GM23338 (cell line): Measurements from ENCODE around the gene GLIS2. TPM values are rescaled to one million over a fixed set of nuclear protein-coding genes. Genes with fewer than 3 reads are reported as not detected.

Source experiments
- ATAC-seq: fragments of 200-7000 bp; cut with Tn5 transposase; 3 replicates; pipeline ENCODE4 v1.9.1; 2020
- DNase-seq: peaks from one replicate; pipeline ENCODE4 v3.0.0-alpha.2; 2015; ENCODE audit warnings: low spot score
- H2AFZ ChIP-seq: fragments of 200-600 bp; sonication (generic); 2 replicates; pipeline ENCODE4 v1.8.0; 2016; ENCODE audit warnings: antibody characterized with exemption, mild to moderate bottlenecking, moderate library complexity
- H3F3A ChIP-seq: fragments of 200-600 bp; sonication (generic); replicated peaks from 2 replicates; pipeline ENCODE4 v1.8.0; 2017; ENCODE audit warnings: antibody characterized with exemption, mixed run types, low read depth
- H3K27ac ChIP-seq: fragments of 200-600 bp; sonication (generic); 2 replicates; pipeline ENCODE4 v1.6.1; 2016; ENCODE audit warnings: low read depth
- H3K27me3 ChIP-seq: fragments of 200-600 bp; sonication (generic); 2 replicates; pipeline ENCODE4 v1.8.0; 2016; ENCODE audit warnings: mild to moderate bottlenecking, mixed run types, moderate library complexity; ENCODE audit not compliant: insufficient read depth
- H3K36me3 ChIP-seq: fragments of 200-600 bp; sonication (generic); 2 replicates; pipeline ENCODE4 v1.8.0; 2016; ENCODE audit warnings: mild to moderate bottlenecking; ENCODE audit not compliant: insufficient read depth
- H3K4me1 ChIP-seq: fragments of 200-600 bp; sonication (generic); 2 replicates; pipeline ENCODE4 v1.8.0; 2016; ENCODE audit warnings: mild to moderate bottlenecking, moderate library complexity; ENCODE audit not compliant: insufficient read depth
- H3K4me2 ChIP-seq: fragments of 200-600 bp; sonication (generic); 2 replicates; pipeline ENCODE4 v1.7.1; 2017; ENCODE audit warnings: mixed run types
- H3K4me3 ChIP-seq: fragments of 200-600 bp; sonication (generic); 2 replicates; pipeline ENCODE4 v1.6.1; 2016; ENCODE audit warnings: mixed run types
- H3K79me2 ChIP-seq: fragments of 200-600 bp; sonication (generic); replicated peaks from 2 replicates; pipeline ENCODE4 v1.8.0; 2017; ENCODE audit warnings: mild to moderate bottlenecking; ENCODE audit not compliant: insufficient read depth
- H3K9me2 ChIP-seq: fragments of 200-600 bp; sonication (generic); 2 replicates; pipeline ENCODE4 v1.8.0; 2017; ENCODE audit not compliant: insufficient read depth
- H4K20me1 ChIP-seq: fragments of 200-600 bp; sonication (generic); replicated peaks from 2 replicates; pipeline ENCODE4 v1.8.0; 2017; ENCODE audit warnings: mild to moderate bottlenecking; ENCODE audit not compliant: insufficient read depth
- H3K27ac Mint-ChIP-seq: 2 replicates; pipeline ENCODE4 v1.8.0; 2020; ENCODE audit warnings: inconsistent platforms, mild to moderate bottlenecking, moderate library complexity, mixed read lengths
- H3K27me3 Mint-ChIP-seq: 3 replicates; pipeline ENCODE4 v1.8.0; 2022; ENCODE audit warnings: low read depth, mild to moderate bottlenecking, moderate library complexity, mixed read lengths, inconsistent platforms; ENCODE audit not compliant: insufficient read depth, poor library complexity
- H3K36me3 Mint-ChIP-seq: 3 replicates; pipeline ENCODE4 v1.8.0; 2021; ENCODE audit warnings: low read depth, mild to moderate bottlenecking, inconsistent platforms, moderate library complexity, mixed read lengths
- H3K4me1 Mint-ChIP-seq: 3 replicates; pipeline ENCODE4 v1.8.0; 2020; ENCODE audit warnings: mild to moderate bottlenecking, inconsistent platforms, mixed read lengths
- H3K4me3 Mint-ChIP-seq: 3 replicates; pipeline ENCODE4 v1.8.0; 2021; ENCODE audit warnings: moderate library complexity, mild to moderate bottlenecking, inconsistent platforms, mixed read lengths
- H3K9me3 Mint-ChIP-seq: 3 replicates; pipeline ENCODE4 v1.8.0; 2020; ENCODE audit warnings: moderate library complexity, mild to moderate bottlenecking, inconsistent platforms, mixed read lengths
- EZH2 ChIP-seq: fragments of 200-600 bp; sonication (generic); IDR thresholded peaks from one replicate; pipeline ENCODE4 v1.8.0; 2017; ENCODE audit warnings: antibody characterized with exemption, mild to moderate bottlenecking, low read depth; ENCODE audit not compliant: unreplicated experiment
- EZH2phosphoT487 ChIP-seq: fragments of 200-600 bp; sonication (generic); IDR thresholded peaks from one replicate; pipeline ENCODE4 v1.8.1; 2018; ENCODE audit warnings: antibody characterized with exemption; ENCODE audit not compliant: unreplicated experiment
- JUNB ChIP-seq: IDR thresholded peaks from one replicate; pipeline ENCODE4 v1.6.1; 2016; ENCODE audit warnings: antibody characterized with exemption; ENCODE audit not compliant: unreplicated experiment
- NANOG ChIP-seq: IDR thresholded peaks from 2 replicates; pipeline ENCODE4 v1.6.1; 2016; ENCODE audit warnings: antibody characterized with exemption, borderline replicate concordance
- POLR2AphosphoS5 ChIP-seq: IDR thresholded peaks from 2 replicates; pipeline ENCODE4 v1.6.1; 2016; ENCODE audit warnings: antibody characterized with exemption, low read depth
- STAT1 ChIP-seq: IDR thresholded peaks from one replicate; pipeline ENCODE4 v1.6.1; 2016; ENCODE audit warnings: antibody characterized with exemption; ENCODE audit not compliant: unreplicated experiment
- ZNF114 ChIP-seq: fragments of 250-450 bp; sonication (Bioruptor Pico); IDR thresholded peaks from 2 replicates; pipeline ENCODE4 v1.5.0; 2020; ENCODE audit warnings: mild to moderate bottlenecking, moderate library complexity
- polyA plus RNA-seq: library from polyadenylated mRNA; unstranded; fragments of >200 nt; fragmentation: Nextera tagmentation; extraction: Ambion mirVana; gene quantifications from 2 replicates; pipeline ENCODE4 v1.2.1, GENCODE V29; 2016
- total RNA-seq: library from RNA; depleted of rRNA; stranded (reverse); fragments of >200 nt; shearing (Covaris generic); gene quantifications from 2 replicates; pipeline ENCODE4 v1.2.3, GENCODE V29; 2014
- TF ChIP-seq, protein P1 (sequence below), 2 experiments: fragments of 200-600 bp in 1 of 2; sonication (generic) in 1 of 2; conservative IDR thresholded peaks; 2 replicates each; pipeline versions ENCODE4 v1.5.1 to v1.6.1; 2016 to 2017; ENCODE audit warnings: antibody characterized with exemption in 2 of 2, low read depth in 2 of 2, mild to moderate bottlenecking in 2 of 2, moderate library complexity in 1 of 2
- TF ChIP-seq, protein P2 (sequence below): IDR thresholded peaks from 2 replicates; pipeline ENCODE4 v1.6.1; 2016; ENCODE audit warnings: antibody characterized with exemption

Gene GLIS2
- total and polyA plus RNA-seq, 2 experiments from 2014 or later = 8.2 to 10.2 TPM

DNA sequence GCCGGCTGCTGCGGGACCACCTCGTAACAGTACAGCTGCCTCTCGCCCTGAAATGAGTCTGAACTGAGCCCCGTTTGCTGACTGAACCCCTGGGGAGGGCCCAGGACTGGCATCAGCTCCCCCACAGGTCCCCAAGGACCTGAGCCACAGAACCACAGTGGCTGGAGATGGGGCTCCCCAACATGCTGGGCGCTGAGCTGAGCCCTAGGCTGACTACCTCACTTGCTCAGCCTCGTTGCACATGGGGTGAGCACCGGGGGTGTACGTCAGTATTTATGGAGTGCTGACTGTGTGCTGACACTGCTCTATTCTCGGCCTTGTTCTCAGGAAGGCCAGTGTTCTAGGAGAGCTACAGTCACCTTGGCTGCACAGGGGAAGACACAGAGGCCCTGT lies 49.1 kb downstream of the GLIS2 start:
- Histone ChIP-seq H3K9me2 (no peaks in the 10 kb centered on the region), H4K20me1 (no peaks in the 10 kb centered on the region), H3F3A (0 out of 2 replicates have a peak, but pooled peaks cover 3% of the 10 kb centered on the region), H3K4me3 (no peak overlapping the region), H3K4me2 (no peak overlapping the region), H2AFZ (no peak overlapping the region), H3K4me1 (no peaks in the 10 kb centered on the region), H3K79me2 (no peaks in the 10 kb centered on the region), H3K27me3 (no peaks in the 10 kb centered on the region), H3K36me3 (no peaks in the 10 kb centered on the region), H3K27ac (no peak overlapping the region)
- Mint-ChIP-seq H3K36me3 (no peaks in the 10 kb centered on the region), H3K4me3 (no peak overlapping the region), H3K4me1 (no peaks in the 10 kb centered on the region; the same call in 1 of the 3 replicates), H3K27me3 (peaks cover 3% of the 10 kb centered on the region), H3K9me3 (no peaks in the 10 kb centered on the region), H3K27ac (no peak overlapping the region)
- ATAC-seq (no peak), DNase-seq (no peak)
- no peak for TF ChIP-seq STAT1
- TF ChIP-seq, protein P1, sequence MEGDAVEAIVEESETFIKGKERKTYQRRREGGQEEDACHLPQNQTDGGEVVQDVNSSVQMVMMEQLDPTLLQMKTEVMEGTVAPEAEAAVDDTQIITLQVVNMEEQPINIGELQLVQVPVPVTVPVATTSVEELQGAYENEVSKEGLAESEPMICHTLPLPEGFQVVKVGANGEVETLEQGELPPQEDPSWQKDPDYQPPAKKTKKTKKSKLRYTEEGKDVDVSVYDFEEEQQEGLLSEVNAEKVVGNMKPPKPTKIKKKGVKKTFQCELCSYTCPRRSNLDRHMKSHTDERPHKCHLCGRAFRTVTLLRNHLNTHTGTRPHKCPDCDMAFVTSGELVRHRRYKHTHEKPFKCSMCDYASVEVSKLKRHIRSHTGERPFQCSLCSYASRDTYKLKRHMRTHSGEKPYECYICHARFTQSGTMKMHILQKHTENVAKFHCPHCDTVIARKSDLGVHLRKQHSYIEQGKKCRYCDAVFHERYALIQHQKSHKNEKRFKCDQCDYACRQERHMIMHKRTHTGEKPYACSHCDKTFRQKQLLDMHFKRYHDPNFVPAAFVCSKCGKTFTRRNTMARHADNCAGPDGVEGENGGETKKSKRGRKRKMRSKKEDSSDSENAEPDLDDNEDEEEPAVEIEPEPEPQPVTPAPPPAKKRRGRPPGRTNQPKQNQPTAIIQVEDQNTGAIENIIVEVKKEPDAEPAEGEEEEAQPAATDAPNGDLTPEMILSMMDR (conservative IDR thresholded peaks at IDR 0.05; ENCODE audit: low read depth in 2 of 2) = no peak

DNA sequence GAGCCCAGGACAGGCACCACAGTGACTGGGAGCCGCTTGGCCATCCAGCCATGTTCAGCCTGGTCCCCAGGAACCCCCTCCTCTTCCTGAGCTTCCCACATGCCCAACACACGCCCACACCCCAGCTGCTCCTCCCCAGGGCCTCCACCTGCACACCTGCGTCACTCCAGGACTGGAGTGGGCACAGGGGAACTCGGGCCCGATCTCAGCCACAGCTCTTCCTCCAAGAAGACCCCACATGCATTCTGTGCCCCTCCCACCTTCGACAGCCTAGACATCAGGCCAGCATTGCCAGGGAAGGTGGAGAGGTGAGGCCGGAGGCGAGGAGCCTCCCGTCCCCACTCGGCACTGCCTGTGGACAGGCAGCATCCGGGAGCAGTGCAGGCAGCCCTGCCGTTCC lies 49.7 kb downstream of the GLIS2 start:
- Mint-ChIP-seq H3K4me1 (no peaks in the 10 kb centered on the region; the same call in 1 of the 3 replicates), H3K27me3 (peaks cover 5% of the 10 kb centered on the region), H3K36me3 (no peaks in the 10 kb centered on the region), H3K9me3 (no peaks in the 10 kb centered on the region), H3K27ac (no peak overlapping the region; the same call in 1 of the 2 replicates), H3K4me3 (no peak overlapping the region)
- no peak for ATAC-seq
- Histone ChIP-seq H3K36me3 (no peaks in the 10 kb centered on the region), H4K20me1 (no peaks in the 10 kb centered on the region), H3K9me2 (no peaks in the 10 kb centered on the region), H2AFZ (no peak overlapping the region), H3K4me1 (no peaks in the 10 kb centered on the region), H3F3A (peaks cover under 1% of the 10 kb centered on the region; the same call in 1 of the 2 replicates), H3K4me2 (no peak overlapping the region), H3K27me3 (no peaks in the 10 kb centered on the region), H3K79me2 (no peaks in the 10 kb centered on the region), H3K27ac (no peak overlapping the region), H3K4me3 (no peak overlapping the region)
- no peak for DNase-seq
- no peak for TF ChIP-seq ZNF114 (CRISPR knock-in tag)
- TF ChIP-seq POLR2AphosphoS5 = no peak
- no peak for TF ChIP-seq EZH2phosphoT487
- no peak for TF ChIP-seq STAT1
- TF ChIP-seq, protein P2, sequence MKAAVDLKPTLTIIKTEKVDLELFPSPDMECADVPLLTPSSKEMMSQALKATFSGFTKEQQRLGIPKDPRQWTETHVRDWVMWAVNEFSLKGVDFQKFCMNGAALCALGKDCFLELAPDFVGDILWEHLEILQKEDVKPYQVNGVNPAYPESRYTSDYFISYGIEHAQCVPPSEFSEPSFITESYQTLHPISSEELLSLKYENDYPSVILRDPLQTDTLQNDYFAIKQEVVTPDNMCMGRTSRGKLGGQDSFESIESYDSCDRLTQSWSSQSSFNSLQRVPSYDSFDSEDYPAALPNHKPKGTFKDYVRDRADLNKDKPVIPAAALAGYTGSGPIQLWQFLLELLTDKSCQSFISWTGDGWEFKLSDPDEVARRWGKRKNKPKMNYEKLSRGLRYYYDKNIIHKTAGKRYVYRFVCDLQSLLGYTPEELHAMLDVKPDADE = no peak
- no peak for TF ChIP-seq NANOG
- TF ChIP-seq, protein P1 (conservative IDR thresholded peaks at IDR 0.05; ENCODE audit: low read depth in 2 of 2) = no peak
- TF ChIP-seq JUNB = no peak
- TF ChIP-seq EZH2 = no peak
